Measurements from ENCODE around the gene SLC38A4.

The SLC38A4 gene

GRCh38 chr12:46790066-46790465 is 35.7 kb downstream of the SLC38A4 start:
- Histone ChIP-seq H3K4me2 (ENCODE audit: insufficient read depth, low read length, poor library complexity, severe bottlenecking) (no peak overlapping the region), H2BK5ac (ENCODE audit: low read length) (no peak overlapping the region), H3K9ac (ENCODE audit: low read depth, low read length, poor library complexity) (no peak overlapping the region), H3K18ac (ENCODE audit: low read length) (no peak overlapping the region), H2BK12ac (ENCODE audit: low read length) (no peak overlapping the region), H2AFZ (ENCODE audit: low read length) (no peak overlapping the region), H3K14ac (ENCODE audit: low read length) (no peak overlapping the region), H3K23ac (ENCODE audit: low read depth, low read length, poor library complexity) (no peak overlapping the region), H3K27ac (replicated peaks; ENCODE audit: low read length) (no peak overlapping the region), H3K79me1 (ENCODE audit: low read depth, low read length) (no peaks in the 10 kb centered on the region), H2BK15ac (ENCODE audit: low read length) (no peak overlapping the region), H3K4me1 (ENCODE audit: control insufficient read depth in 2 of 2, insufficient read depth in 1 of 2, low read depth in 1 of 2, low read length in 2 of 2) (no peaks in the 10 kb centered on the region), H3K4me3 (ENCODE audit: low read length in 2 of 2) (no peak overlapping the region), H3K27me3 (ENCODE audit: control insufficient read depth in 3 of 3, insufficient read depth in 3 of 3, low read depth in 1 of 3, low read length in 3 of 3) (no peaks in the 10 kb centered on the region), H3K36me3 (replicated peaks in 1 of 2; ENCODE audit: control insufficient read depth in 2 of 2, insufficient read depth in 2 of 2, low read length in 2 of 2) (peaks cover 0 to 3% of the 10 kb centered on the region in 2 donors), H3K4ac (ENCODE audit: low read length) (no peak overlapping the region), H3K9me3 (replicated peaks in 1 of 2; ENCODE audit: control insufficient read depth in 2 of 2, insufficient read depth in 1 of 2, low read depth in 1 of 2, low read length in 2 of 2) (no peaks in the 10 kb centered on the region), H4K8ac (ENCODE audit: low read depth, low read length) (no peak overlapping the region), H2BK120ac (ENCODE audit: low read depth, low read length) (no peak overlapping the region), H4K91ac (ENCODE audit: low read depth, low read length, poor library complexity) (no peak overlapping the region), H2AK5ac (ENCODE audit: low read depth, low read length) (no peak overlapping the region)
- no peak for DNase-seq (ENCODE audit: low spot score)
- no CpG with 5 or more reads among the region's 1 CpG for WGBS, 2 donors (ENCODE audit: extremely low coverage in 2 of 2, insufficient read length in 2 of 2, insufficient replicate concordance in 1 of 2)

DNA sequence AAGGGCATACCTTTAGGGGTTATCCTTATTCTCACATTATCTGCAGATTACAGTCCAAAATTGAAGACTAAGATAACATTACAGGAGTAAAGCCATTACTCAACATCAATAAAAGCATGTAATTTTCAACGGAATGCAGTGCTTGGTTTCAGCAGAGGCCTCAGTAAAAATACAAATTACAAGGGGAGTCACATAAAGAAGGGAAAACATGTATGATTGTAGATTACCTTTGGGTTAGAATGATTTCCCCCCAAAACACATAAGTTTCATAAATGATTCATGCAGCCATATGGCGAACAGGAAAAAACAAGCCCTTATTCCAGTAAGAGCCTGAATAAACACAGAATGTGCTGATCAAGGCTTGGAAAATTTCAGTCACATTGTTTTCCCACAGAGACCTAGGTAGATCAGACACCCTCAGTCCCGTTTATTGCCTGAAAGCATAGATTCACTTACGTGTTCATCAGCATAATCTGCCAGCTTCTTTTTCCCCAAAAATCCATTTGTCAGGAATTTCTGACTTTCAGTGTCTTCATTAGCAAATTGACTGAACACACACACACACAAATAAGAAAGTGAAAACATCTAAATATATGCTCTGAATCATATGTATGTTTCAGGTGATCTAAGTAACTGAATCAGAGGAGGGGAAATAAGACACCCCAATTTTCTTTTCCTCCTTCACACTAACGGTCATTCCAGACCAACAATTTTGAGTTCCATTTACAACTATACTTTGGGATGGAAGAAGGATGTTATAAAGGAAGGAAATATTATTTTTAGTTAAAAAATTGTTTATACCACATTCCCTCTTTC is 37.5 kb downstream of the SLC38A4 start:
- H4K91ac ChIP-seq (ENCODE audit: low read depth, low read length, poor library complexity) = no peak overlapping the region
- no peaks in the 10 kb centered on the region for H3K27me3 ChIP-seq (ENCODE audit: control insufficient read depth in 3 of 3, insufficient read depth in 3 of 3, low read depth in 1 of 3, low read length in 3 of 3)
- no peak overlapping the region for H2BK120ac ChIP-seq (ENCODE audit: low read depth, low read length)
- H3K18ac ChIP-seq (ENCODE audit: low read length) = no peak overlapping the region
- H3K36me3 ChIP-seq (replicated peaks in 1 of 2; ENCODE audit: control insufficient read depth in 2 of 2, insufficient read depth in 2 of 2, low read length in 2 of 2) = peaks cover 0 to 3% of the 10 kb centered on the region in 2 donors
- H3K4me1 ChIP-seq (ENCODE audit: control insufficient read depth in 2 of 2, insufficient read depth in 1 of 2, low read depth in 1 of 2, low read length in 2 of 2) = no peaks in the 10 kb centered on the region
- no peak overlapping the region for H3K4me2 ChIP-seq (ENCODE audit: insufficient read depth, low read length, poor library complexity, severe bottlenecking)
- no peak overlapping the region for H2BK5ac ChIP-seq (ENCODE audit: low read length)
- no peaks in the 10 kb centered on the region for H3K79me1 ChIP-seq (ENCODE audit: low read depth, low read length)
- no peak overlapping the region for H2BK12ac ChIP-seq (ENCODE audit: low read length)
- H3K4ac ChIP-seq (ENCODE audit: low read length) = no peak overlapping the region
- no peak overlapping the region for H2AFZ ChIP-seq (ENCODE audit: low read length)
- H2AK5ac ChIP-seq (ENCODE audit: low read depth, low read length) = no peak overlapping the region
- H3K4me3 ChIP-seq (ENCODE audit: low read length in 2 of 2) = no peak overlapping the region
- no peak overlapping the region for H3K23ac ChIP-seq (ENCODE audit: low read depth, low read length, poor library complexity)
- H3K9ac ChIP-seq (ENCODE audit: low read depth, low read length, poor library complexity) = no peak overlapping the region
- H4K8ac ChIP-seq (ENCODE audit: low read depth, low read length) = no peak overlapping the region
- WGBS, 2 donors (ENCODE audit: extremely low coverage in 2 of 2, insufficient read length in 2 of 2, insufficient replicate concordance in 1 of 2) = no CpG with 5 or more reads among the region's 5 CpGs
- no peaks in the 10 kb centered on the region for H3K9me3 ChIP-seq (replicated peaks in 1 of 2; ENCODE audit: control insufficient read depth in 2 of 2, insufficient read depth in 1 of 2, low read depth in 1 of 2, low read length in 2 of 2)
- DNase-seq (ENCODE audit: low spot score) = no peak
- H2BK15ac ChIP-seq (ENCODE audit: low read length) = no peak overlapping the region
- no peak overlapping the region for H3K27ac ChIP-seq (replicated peaks; ENCODE audit: low read length)
- H3K14ac ChIP-seq (ENCODE audit: low read length) = no peak overlapping the region

- H3K18ac ChIP-seq (ENCODE audit: low read length) = no peak overlapping the region
- no peaks in the 10 kb centered on the region for H3K79me1 ChIP-seq (ENCODE audit: low read depth, low read length)
- no peak overlapping the region for H3K27ac ChIP-seq (replicated peaks; ENCODE audit: low read length)
- no peak overlapping the region for H2AK5ac ChIP-seq (ENCODE audit: low read depth, low read length)
- no peak overlapping the region for H2BK12ac ChIP-seq (ENCODE audit: low read length)
- H2BK15ac ChIP-seq (ENCODE audit: low read length) = no peak overlapping the region
- H3K27me3 ChIP-seq (ENCODE audit: control insufficient read depth in 3 of 3, insufficient read depth in 3 of 3, low read depth in 1 of 3, low read length in 3 of 3) = no peaks in the 10 kb centered on the region
- no peak overlapping the region for H2AFZ ChIP-seq (ENCODE audit: low read length)
- no peak overlapping the region for H3K9ac ChIP-seq (ENCODE audit: low read depth, low read length, poor library complexity)
- H2BK5ac ChIP-seq (ENCODE audit: low read length) = no peak overlapping the region
- H3K4me3 ChIP-seq (ENCODE audit: low read length in 2 of 2) = no peak overlapping the region
- DNase-seq (ENCODE audit: low spot score) = no peak
- H2BK120ac ChIP-seq (ENCODE audit: low read depth, low read length) = no peak overlapping the region
- no peak overlapping the region for H4K91ac ChIP-seq (ENCODE audit: low read depth, low read length, poor library complexity)
- no peak overlapping the region for H3K14ac ChIP-seq (ENCODE audit: low read length)
- no peak overlapping the region for H3K4ac ChIP-seq (ENCODE audit: low read length)
- no peaks in the 10 kb centered on the region for H3K4me1 ChIP-seq (ENCODE audit: control insufficient read depth in 2 of 2, insufficient read depth in 1 of 2, low read depth in 1 of 2, low read length in 2 of 2)
- H3K9me3 ChIP-seq (replicated peaks in 1 of 2; ENCODE audit: control insufficient read depth in 2 of 2, insufficient read depth in 1 of 2, low read depth in 1 of 2, low read length in 2 of 2) = no peaks in the 10 kb centered on the region
- H3K23ac ChIP-seq (ENCODE audit: low read depth, low read length, poor library complexity) = no peak overlapping the region
- H3K4me2 ChIP-seq (ENCODE audit: insufficient read depth, low read length, poor library complexity, severe bottlenecking) = no peak overlapping the region
- H4K8ac ChIP-seq (ENCODE audit: low read depth, low read length) = no peak overlapping the region
- H3K36me3 ChIP-seq (replicated peaks in 1 of 2; ENCODE audit: control insufficient read depth in 2 of 2, insufficient read depth in 2 of 2, low read length in 2 of 2) = peaks cover 0 to 2% of the 10 kb centered on the region in 2 donors
- no CpG with 5 or more reads among the region's 5 CpGs for WGBS, 2 donors (ENCODE audit: extremely low coverage in 2 of 2, insufficient read length in 2 of 2, insufficient replicate concordance in 1 of 2)
Measured at GRCh38 chr12:46787496-46788055, 38.2 kb downstream of the SLC38A4 start.

- no peak overlapping the region for H3K4ac ChIP-seq (ENCODE audit: low read length)
- WGBS, 2 donors (ENCODE audit: extremely low coverage in 2 of 2, insufficient read length in 2 of 2, insufficient replicate concordance in 1 of 2) = no CpG with 5 or more reads among the region's 3 CpGs
- no peak overlapping the region for H3K27ac ChIP-seq (replicated peaks; ENCODE audit: low read length)
- no peak for DNase-seq (ENCODE audit: low spot score)
- H3K79me1 ChIP-seq (ENCODE audit: low read depth, low read length) = no peaks in the 10 kb centered on the region
- H3K23ac ChIP-seq (ENCODE audit: low read depth, low read length, poor library complexity) = no peak overlapping the region
- H3K4me3 ChIP-seq (ENCODE audit: low read length in 2 of 2) = no peak overlapping the region
- no peak overlapping the region for H3K14ac ChIP-seq (ENCODE audit: low read length)
- no peak overlapping the region for H3K18ac ChIP-seq (ENCODE audit: low read length)
- no peak overlapping the region for H2BK5ac ChIP-seq (ENCODE audit: low read length)
- no peak overlapping the region for H3K9ac ChIP-seq (ENCODE audit: low read depth, low read length, poor library complexity)
- H3K36me3 ChIP-seq (replicated peaks in 1 of 2; ENCODE audit: control insufficient read depth in 2 of 2, insufficient read depth in 2 of 2, low read length in 2 of 2) = peaks cover 0 to 1% of the 10 kb centered on the region in 2 donors
- no peak overlapping the region for H2AFZ ChIP-seq (ENCODE audit: low read length)
- no peaks in the 10 kb centered on the region for H3K27me3 ChIP-seq (ENCODE audit: control insufficient read depth in 3 of 3, insufficient read depth in 3 of 3, low read depth in 1 of 3, low read length in 3 of 3)
- no peak overlapping the region for H2BK120ac ChIP-seq (ENCODE audit: low read depth, low read length)
- H2BK15ac ChIP-seq (ENCODE audit: low read length) = no peak overlapping the region
- no peak overlapping the region for H2BK12ac ChIP-seq (ENCODE audit: low read length)
- H4K8ac ChIP-seq (ENCODE audit: low read depth, low read length) = no peak overlapping the region
- H3K4me2 ChIP-seq (ENCODE audit: insufficient read depth, low read length, poor library complexity, severe bottlenecking) = no peak overlapping the region
- H2AK5ac ChIP-seq (ENCODE audit: low read depth, low read length) = no peak overlapping the region
- H3K9me3 ChIP-seq (replicated peaks in 1 of 2; ENCODE audit: control insufficient read depth in 2 of 2, insufficient read depth in 1 of 2, low read depth in 1 of 2, low read length in 2 of 2) = no peaks in the 10 kb centered on the region
- H3K4me1 ChIP-seq (ENCODE audit: control insufficient read depth in 2 of 2, insufficient read depth in 1 of 2, low read depth in 1 of 2, low read length in 2 of 2) = no peaks in the 10 kb centered on the region
- H4K91ac ChIP-seq (ENCODE audit: low read depth, low read length, poor library complexity) = no peak overlapping the region
Measured at GRCh38 chr12:46786774-46787173, 39.0 kb downstream of the SLC38A4 start.
